ENCODE data around the gene HNRNPA1.
A peak's percentile ranks its signal among the peaks of the same experiment; 100 is the strongest.
"Not testable (repeated sequence)": the region's sequence is repeated elsewhere in the genome, so short reads cannot be mapped to it uniquely, and the experiment has no call there.

Gene HNRNPA1

DNA sequence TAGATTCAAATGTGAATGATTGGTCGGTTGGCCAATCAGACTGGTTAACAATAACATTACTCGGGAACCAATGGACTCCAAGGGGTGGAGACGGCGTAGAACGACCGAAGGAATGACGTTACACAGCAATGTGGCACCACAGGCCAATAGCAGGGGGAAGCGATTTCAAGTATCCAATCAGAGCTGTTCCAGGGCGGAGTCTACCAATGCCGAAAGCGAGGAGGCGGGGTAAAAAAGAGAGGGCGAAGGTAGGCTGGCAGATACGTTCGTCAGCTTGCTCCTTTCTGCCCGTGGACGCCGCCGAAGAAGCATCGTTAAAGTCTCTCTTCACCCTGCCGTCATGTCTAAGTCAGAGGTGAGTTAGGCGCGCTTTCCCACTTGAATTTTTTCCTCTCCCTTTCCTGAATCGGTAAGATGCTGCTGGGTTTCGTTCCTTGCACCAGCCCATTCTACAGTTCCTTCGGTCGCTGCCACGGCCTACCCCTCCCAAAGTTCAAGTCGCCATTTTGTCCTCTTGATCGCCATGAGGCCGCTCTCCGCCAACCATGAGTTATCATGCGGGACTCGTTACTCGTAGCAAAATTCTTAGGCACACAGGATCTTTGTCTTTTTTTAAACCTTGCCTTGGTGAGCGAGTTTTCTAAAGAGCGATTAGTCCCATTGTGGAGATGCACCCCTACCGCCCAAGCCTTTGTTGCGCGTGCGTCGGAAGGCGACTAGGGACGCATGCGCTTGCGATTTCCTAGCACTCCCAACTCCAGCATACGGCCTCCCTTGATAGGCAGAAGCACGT is at the start of gene HNRNPA1:
Gene HNRNPA1, plus strand, starts transcription at position 259 of the 793 bp plus-strand sequence. Its CDS starts 82 bp downstream, at position 341.
- DNase-seq (ENCODE audit: low read depth) = peak; percentile 88

GRCh38 chr12:54231269-54231668 is 49.3 kb upstream of the HNRNPA1 start:
- DNase-seq (ENCODE audit: low read depth) = not testable (repeated sequence)

DNA sequence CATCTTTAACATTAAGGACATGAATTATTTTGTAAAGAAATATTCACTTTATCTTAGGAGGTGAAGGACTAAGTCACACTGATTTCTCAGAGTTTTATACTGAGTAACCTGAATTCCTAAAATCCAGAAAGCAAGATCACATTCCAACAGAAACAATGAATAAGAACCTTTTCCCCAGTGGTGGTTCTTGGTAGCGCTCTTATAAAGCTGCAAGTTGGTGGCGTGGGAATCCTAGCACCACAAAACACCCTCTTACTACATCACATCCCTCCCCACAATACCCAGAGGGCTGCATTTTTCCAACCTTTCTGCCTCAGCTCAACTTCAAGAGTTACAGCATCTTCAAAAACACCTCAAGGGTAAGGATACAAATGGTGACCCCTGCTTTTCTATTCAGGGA is 47.7 kb upstream of the HNRNPA1 start:
- no peak for DNase-seq (ENCODE audit: low read depth)

GRCh38 chr12:54238531-54238930 is 42.0 kb upstream of the HNRNPA1 start:
- DNase-seq (ENCODE audit: low read depth) = no peak

- DNase-seq (ENCODE audit: low read depth) = no peak
Measured at GRCh38 chr12:54239620-54240019, 40.9 kb upstream of the HNRNPA1 start.

DNA sequence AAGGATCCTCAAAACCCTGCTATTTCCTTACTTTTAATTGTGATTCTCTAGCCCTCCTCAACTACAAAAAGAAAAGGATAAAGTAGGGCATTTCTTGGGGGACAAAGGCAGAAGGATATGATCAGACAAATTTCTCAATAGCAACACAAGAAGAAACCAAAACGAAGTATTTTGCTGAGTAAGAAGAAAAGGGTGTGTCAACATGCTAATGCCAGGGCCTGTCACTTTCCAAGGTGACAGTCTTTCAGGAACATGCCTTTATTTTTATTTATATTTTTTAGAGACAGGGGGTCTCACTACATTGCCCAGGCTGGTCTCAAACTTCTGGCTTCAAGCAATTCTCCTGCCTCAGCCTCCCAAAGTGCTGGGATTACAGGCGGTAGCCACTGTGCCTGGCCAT is 40.4 kb upstream of the HNRNPA1 start:
- DNase-seq (ENCODE audit: low read depth) = no peak

- DNase-seq (ENCODE audit: low read depth) = no peak
Measured at GRCh38 chr12:54240971-54241588, 39.4 kb upstream of the HNRNPA1 start.

GRCh38 chr12:54246011-54246641 is 34.4 kb upstream of the HNRNPA1 start:
- DNase-seq (ENCODE audit: low read depth) = no peak

DNA sequence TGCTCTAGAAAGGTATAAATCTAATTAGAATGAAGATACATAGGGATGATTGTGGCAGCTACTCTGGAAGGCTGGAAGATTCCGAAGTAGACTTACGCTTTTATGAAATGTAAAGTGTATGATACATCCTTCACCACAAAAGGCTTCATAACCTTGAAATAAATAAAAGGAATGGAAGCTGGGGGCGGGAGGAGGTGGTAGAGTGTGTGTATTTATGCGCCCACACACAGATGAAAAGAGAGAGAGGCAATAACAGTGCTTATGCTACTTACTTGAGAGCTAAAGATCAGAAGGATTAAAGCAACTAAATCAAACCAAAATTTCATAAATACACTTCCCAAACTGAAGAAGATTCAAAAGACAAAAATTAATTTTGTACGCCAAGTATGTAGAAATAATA is 31.0 kb upstream of the HNRNPA1 start:
- no peak for DNase-seq (ENCODE audit: low read depth)

- DNase-seq (ENCODE audit: low read depth) = no peak
Measured at GRCh38 chr12:54251667-54252284, 28.8 kb upstream of the HNRNPA1 start.

- DNase-seq (ENCODE audit: low read depth) = no peak
Measured at GRCh38 chr12:54253240-54253639, 27.3 kb upstream of the HNRNPA1 start.

- no peak for DNase-seq (ENCODE audit: low read depth)
Measured at GRCh38 chr12:54257332-54257731, 23.2 kb upstream of the HNRNPA1 start.

DNA sequence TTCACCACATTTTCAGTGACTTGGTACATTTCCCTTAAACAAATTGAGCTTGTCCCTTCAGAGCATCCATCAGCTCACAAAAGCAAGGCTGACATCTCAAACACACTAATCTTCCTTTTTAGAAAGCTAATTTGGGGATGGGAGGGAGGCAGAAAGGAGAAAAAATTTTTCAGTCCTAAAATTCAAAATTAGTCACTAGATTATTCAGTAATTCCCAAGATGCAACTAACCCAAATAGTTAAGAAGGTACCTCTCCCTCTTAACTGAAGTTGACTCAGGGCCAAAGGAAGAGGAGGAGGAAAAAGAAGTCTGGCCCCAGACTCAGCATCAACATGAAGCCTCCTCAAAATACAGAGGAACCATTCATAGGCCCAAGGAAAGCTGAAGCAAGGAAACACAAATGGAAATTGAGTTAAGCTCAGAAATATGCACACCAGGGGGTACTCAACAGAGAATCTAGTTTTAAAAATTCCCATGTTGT is 22.3 kb upstream of the HNRNPA1 start:
- DNase-seq (ENCODE audit: low read depth) = no peak

DNA sequence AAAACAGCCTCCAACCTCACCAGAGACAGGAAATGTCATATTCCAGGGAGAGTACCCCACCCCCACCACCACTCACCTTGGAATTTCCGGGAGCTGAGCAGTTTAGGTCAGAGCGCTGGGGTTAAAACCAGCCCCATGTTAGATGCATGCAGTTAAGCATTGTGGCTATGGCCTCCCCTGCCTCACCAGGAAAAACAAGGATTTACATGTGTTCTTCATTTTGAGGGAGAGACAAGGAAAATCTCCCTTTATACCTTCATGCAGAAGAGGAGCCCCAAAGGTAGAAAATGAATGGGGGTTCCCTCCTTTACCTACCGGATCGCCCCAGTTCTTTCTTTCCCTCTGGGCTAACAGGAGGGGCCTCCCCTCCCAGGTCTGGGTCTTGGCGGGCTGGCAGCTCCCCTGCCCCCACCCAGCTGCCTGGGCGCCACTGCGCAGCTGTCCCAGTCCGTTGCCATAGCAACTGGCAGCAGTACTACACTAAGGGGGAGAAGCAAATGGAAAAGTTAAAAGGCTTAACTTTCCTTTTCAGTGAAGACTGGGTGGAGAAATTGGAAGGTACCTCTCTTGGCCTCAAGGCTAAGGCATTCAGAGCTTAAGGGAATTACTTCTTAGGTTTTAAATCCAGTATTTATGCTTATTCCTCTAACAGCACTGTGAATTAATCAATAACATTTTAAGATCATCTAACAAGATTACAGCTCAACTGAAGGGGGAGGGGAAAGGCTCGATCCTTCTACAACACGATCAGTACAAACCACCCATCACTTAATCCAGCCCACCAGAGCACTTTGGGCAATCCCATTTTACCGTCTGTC is 21.1 kb upstream of the HNRNPA1 start:
- DNase-seq (ENCODE audit: low read depth) = no peak

DNA sequence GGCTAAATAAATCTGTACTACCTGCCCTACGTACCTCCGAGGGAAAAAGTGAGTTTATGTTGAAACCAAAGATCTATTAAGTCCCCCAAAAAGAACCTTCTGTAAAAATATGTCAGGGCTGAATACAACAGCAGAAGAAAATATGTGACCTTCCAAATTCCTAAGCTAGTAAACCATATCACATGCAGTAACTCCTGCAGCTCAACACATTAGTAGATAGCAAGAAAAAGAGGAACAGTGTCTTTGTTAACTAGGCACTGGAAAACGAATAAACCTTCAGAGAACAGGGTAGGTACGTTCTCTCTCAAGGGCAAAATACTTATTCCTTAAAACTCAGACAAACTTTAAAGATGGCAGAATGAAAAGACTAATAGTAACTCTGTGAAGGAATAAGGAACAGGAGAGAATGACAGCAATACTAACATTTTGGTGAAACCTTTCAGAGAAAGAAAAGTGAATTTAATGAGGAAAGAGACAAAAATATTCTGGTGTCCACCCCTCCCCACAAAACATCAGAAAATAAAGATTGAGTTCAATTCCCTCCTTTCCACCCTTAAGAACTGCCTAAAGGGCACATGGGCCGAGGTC is 18.6 kb upstream of the HNRNPA1 start:
- DNase-seq (ENCODE audit: low read depth) = no peak

DNA sequence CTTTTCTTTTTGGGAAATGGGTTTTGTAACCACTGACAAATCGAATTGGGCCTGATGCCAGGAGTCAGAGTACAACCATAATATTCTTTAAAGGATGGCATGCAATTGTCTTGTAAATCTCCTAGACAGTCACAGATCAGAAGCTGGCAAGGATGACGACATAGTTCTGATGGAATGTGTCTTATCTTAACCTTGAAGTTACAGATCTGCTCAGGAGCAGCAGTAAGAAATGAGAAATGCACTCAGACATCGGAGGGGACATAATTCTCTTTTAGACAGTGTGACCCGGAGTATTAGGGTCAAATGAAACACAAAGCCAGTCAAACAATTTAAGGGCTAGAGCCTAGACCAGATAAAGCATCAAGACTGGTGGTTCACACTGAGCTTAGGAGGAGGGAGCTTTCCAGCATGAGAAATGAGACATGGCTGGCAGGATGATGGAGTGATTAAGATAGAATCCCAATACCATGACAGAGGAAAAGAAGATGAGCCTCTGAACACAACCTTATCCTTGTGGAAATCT is 18.1 kb upstream of the HNRNPA1 start:
- no peak for DNase-seq (ENCODE audit: low read depth)

DNA sequence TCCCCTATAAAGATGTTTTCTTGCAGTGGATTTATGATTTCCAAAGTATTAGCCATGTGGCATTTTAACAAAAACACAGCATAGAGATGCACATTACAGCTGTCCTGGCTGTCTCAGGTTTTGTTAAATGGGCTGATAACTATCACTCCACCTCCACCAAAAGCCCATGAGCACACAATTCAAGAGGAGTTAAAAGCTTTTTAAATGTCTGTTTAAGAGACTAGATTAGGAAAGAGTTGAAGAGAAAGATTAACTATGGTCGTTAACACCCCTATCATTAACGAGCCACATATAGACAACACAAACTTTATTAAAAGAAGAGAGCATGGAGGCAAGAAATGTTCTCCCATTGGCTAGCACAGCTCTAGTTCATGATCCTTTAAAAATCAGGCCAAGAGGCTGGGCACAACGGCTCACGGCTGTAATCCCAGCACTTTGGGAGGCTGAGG is 15.1 kb upstream of the HNRNPA1 start:
- DNase-seq (ENCODE audit: low read depth) = no peak

GRCh38 chr12:54266852-54267251 is 13.7 kb upstream of the HNRNPA1 start:
- DNase-seq (ENCODE audit: low read depth) = no peak

- no peak for DNase-seq (ENCODE audit: low read depth)
Measured at GRCh38 chr12:54270345-54270744, 10.2 kb upstream of the HNRNPA1 start.

- no peak for DNase-seq (ENCODE audit: low read depth)
Measured at GRCh38 chr12:54272214-54272613, 8.3 kb upstream of the HNRNPA1 start.

- DNase-seq (ENCODE audit: low read depth) = no peak
Measured at GRCh38 chr12:54273981-54274380, 6.5 kb upstream of the HNRNPA1 start.
